Right kidney (tissue), 9 donors: ENCODE measurements around the gene RPL13A.
"Not testable (repeated sequence)": the region's sequence is repeated elsewhere in the genome, so short reads cannot be mapped to it uniquely, and the experiment has no call there.

ENCODE experiments used
- DNase-seq: peaks from one replicate; pipeline ENCODE4 v3.0.0-alpha.2; 2016
- long read RNA-seq, 8 donors: transcript quantifications; one replicate each; lab custom pipeline, GENCODE V29; 2026

Gene RPL13A
- long read RNA-seq, donor 1, transcript RPL13A-201 (8 exons, 1,181 nt) = major isoform, 1,303 of 2,641 reads
- long read RNA-seq, donor 1, transcript RPL13A-214 (8 exons, 1,122 nt) = minor isoform, 37 of 2,641 reads
- long read RNA-seq, donor 1, transcript RPL13A-204 (5 exons, 728 nt) = minor isoform, 48 of 2,641 reads
- long read RNA-seq, donor 1, partial matches to known transcripts = 1,137 of 2,641 reads
- long read RNA-seq, donor 1, other reads (novel, unspliced or antisense) = 112 of 2,641 reads
- long read RNA-seq, donor 2, transcript RPL13A-214 (8 exons, 1,122 nt) = minor isoform, 16 of 1,268 reads
- long read RNA-seq, donor 2, transcript RPL13A-204 (5 exons, 728 nt) = minor isoform, 36 of 1,268 reads
- long read RNA-seq, donor 2, transcript RPL13A-201 (8 exons, 1,181 nt) = major isoform, 672 of 1,268 reads
- long read RNA-seq, donor 2, partial matches to known transcripts = 525 of 1,268 reads
- long read RNA-seq, donor 2, other reads (novel, unspliced or antisense) = 16 of 1,268 reads
- long read RNA-seq, donor 3, transcript RPL13A-214 (8 exons, 1,122 nt) = minor isoform, 10 of 728 reads
- long read RNA-seq, donor 3, transcript RPL13A-201 (8 exons, 1,181 nt) = major isoform, 392 of 728 reads
- long read RNA-seq, donor 3, transcript RPL13A-204 (5 exons, 728 nt) = minor isoform, 16 of 728 reads
- long read RNA-seq, donor 3, partial matches to known transcripts = 304 of 728 reads
- long read RNA-seq, donor 3, other reads (novel, unspliced or antisense) = 6 of 728 reads
- long read RNA-seq, donor 4, transcript RPL13A-201 (8 exons, 1,181 nt) = major isoform, 705 of 1,260 reads
- long read RNA-seq, donor 4, transcript RPL13A-214 (8 exons, 1,122 nt) = minor isoform, 31 of 1,260 reads
- long read RNA-seq, donor 4, transcript RPL13A-204 (5 exons, 728 nt) = minor isoform, 24 of 1,260 reads
- long read RNA-seq, donor 4, partial matches to known transcripts = 467 of 1,260 reads
- long read RNA-seq, donor 4, other reads (novel, unspliced or antisense) = 29 of 1,260 reads
- long read RNA-seq, donor 5, transcript RPL13A-204 (5 exons, 728 nt) = minor isoform, 32 of 1,409 reads
- long read RNA-seq, donor 5, transcript RPL13A-201 (8 exons, 1,181 nt) = major isoform, 930 of 1,409 reads
- long read RNA-seq, donor 5, transcript RPL13A-214 (8 exons, 1,122 nt) = minor isoform, 23 of 1,409 reads
- long read RNA-seq, donor 5, partial matches to known transcripts = 383 of 1,409 reads
- long read RNA-seq, donor 5, other reads (novel, unspliced or antisense) = 37 of 1,409 reads
- long read RNA-seq, donor 6, transcript RPL13A-214 (8 exons, 1,122 nt) = minor isoform, 23 of 1,027 reads
- long read RNA-seq, donor 6, transcript RPL13A-201 (8 exons, 1,181 nt) = major isoform, 576 of 1,027 reads
- long read RNA-seq, donor 6, transcript RPL13A-204 (5 exons, 728 nt) = minor isoform, 17 of 1,027 reads
- long read RNA-seq, donor 6, partial matches to known transcripts = 394 of 1,027 reads
- long read RNA-seq, donor 6, other reads (novel, unspliced or antisense) = 14 of 1,027 reads
- long read RNA-seq, donor 7, transcript RPL13A-201 (8 exons, 1,181 nt) = major isoform, 1,055 of 1,785 reads
- long read RNA-seq, donor 7, transcript RPL13A-214 (8 exons, 1,122 nt) = minor isoform, 37 of 1,785 reads
- long read RNA-seq, donor 7, transcript RPL13A-204 (5 exons, 728 nt) = minor isoform, 41 of 1,785 reads
- long read RNA-seq, donor 7, partial matches to known transcripts = 611 of 1,785 reads
- long read RNA-seq, donor 7, other reads (novel, unspliced or antisense) = 41 of 1,785 reads
- long read RNA-seq, donor 8, transcript RPL13A-214 (8 exons, 1,122 nt) = minor isoform, 20 of 1,368 reads
- long read RNA-seq, donor 8, transcript RPL13A-204 (5 exons, 728 nt) = minor isoform, 22 of 1,368 reads
- long read RNA-seq, donor 8, transcript RPL13A-201 (8 exons, 1,181 nt) = major isoform, 765 of 1,368 reads
- long read RNA-seq, donor 8, partial matches to known transcripts = 524 of 1,368 reads
- long read RNA-seq, donor 8, other reads (novel, unspliced or antisense) = 34 of 1,368 reads

GRCh38 chr19:49487277-49488045 lies at the start of gene RPL13A:
Gene RPL13A, plus strand, starts transcription at chr19:49487608. Its CDS starts 22 bp downstream, at chr19:49487630.
- DNase-seq = peak; percentile 90

GRCh38 chr19:49438261-49438660 lies 49.1 kb upstream of the RPL13A start:
- DNase-seq = no peak

GRCh38 chr19:49439836-49440235 lies 47.6 kb upstream of the RPL13A start:
- no peak for DNase-seq

- DNase-seq = no peak
Measured at GRCh38 chr19:49440439-49441209, 46.8 kb upstream of the RPL13A start.

- no peak for DNase-seq
Measured at GRCh38 chr19:49441210-49441959, 46.0 kb upstream of the RPL13A start, which contains the start of gene SLC17A7. Gene SLC17A7, minus strand, starts transcription at chr19:49441527. Its CDS starts 148 bp downstream, at chr19:49441379.

GRCh38 chr19:49441960-49442350 lies 45.5 kb upstream of the RPL13A start:
- no peak for DNase-seq

- DNase-seq = no peak
Measured at GRCh38 chr19:49442354-49442753, 45.1 kb upstream of the RPL13A start.

- DNase-seq = no peak
Measured at GRCh38 chr19:49442771-49443365, 44.5 kb upstream of the RPL13A start.

GRCh38 chr19:49443366-49444099 lies 43.9 kb upstream of the RPL13A start:
- peak; percentile 100 for DNase-seq

- not testable (repeated sequence) for DNase-seq
Measured at GRCh38 chr19:49444100-49444700, 43.2 kb upstream of the RPL13A start.

- DNase-seq = no peak
Measured at GRCh38 chr19:49445997-49446396, 41.4 kb upstream of the RPL13A start.

- DNase-seq = no peak
Measured at GRCh38 chr19:49447485-49448431, 39.6 kb upstream of the RPL13A start.

GRCh38 chr19:49448432-49448786 lies 39.0 kb upstream of the RPL13A start:
- DNase-seq = no peak

GRCh38 chr19:49450405-49450804 lies 37.0 kb upstream of the RPL13A start:
- no peak for DNase-seq

GRCh38 chr19:49451430-49452181 lies 35.8 kb upstream of the RPL13A start, which contains the start of gene PIH1D1:
Gene PIH1D1, minus strand, starts transcription at chr19:49451814. Its CDS starts 240 bp downstream, at chr19:49451574.
- peak; percentile 82 for DNase-seq
